Spleen (tissue), 7 donors: ENCODE measurements around the gene NCOR1.

Source experiments
- POLR2AphosphoS5 ChIP-seq, 3 donors: sonication (generic); formaldehyde crosslinking; IDR thresholded peaks; one replicate each; pipeline ENCODE4 v1.5.1; 2017; ENCODE audit warnings: antibody characterized with exemption in 3 of 3
- TF ChIP-seq, protein P1 (sequence below), 11 experiments: fragments of 200-600 bp in 7 of 11; fragments of 450-650 bp in 4 of 11; sonication (generic) in 4 of 11; IDR thresholded peaks in 8 of 11; conservative IDR thresholded peaks in 3 of 11; 1 replicate in 7 of 11; 2 replicates in 4 of 11; pipeline versions ENCODE4 v1.4.0 to v1.8.0; 2016 to 2021; ENCODE audit warnings: antibody characterized with exemption in 11 of 11, inconsistent platforms in 4 of 11, mild to moderate bottlenecking in 1 of 11
- donor health status: DM: no; HTN: no; CAD: no; lungs with moderate emphysema.
- donor health status: DM: no; HTN: no; CAD: no.
- donor health status: DM: no; HTN: no; CAD: no.

DNA sequence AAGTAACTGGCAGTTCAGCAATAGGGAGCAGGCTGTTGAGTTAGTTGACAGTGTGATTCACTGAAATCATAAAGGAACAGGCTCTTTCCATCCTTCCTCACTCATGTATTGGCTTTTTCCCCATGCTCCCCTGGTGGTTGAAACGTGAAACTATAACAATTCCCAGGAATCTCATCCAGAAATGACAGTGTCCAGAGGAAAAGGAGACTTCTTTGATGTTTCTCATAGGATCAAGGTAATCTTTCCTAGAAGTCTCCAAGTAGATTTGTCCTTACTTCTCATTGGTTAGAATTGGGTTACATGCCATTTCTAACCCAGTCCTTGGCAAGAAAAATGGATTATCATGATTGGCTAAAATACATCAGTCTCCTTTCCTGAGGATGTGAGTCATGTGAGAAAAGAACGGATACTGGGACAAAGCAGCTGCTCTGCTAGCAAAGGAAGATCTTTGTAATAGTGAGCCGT is 201.4 kb downstream of the NCOR1 start:
- TF ChIP-seq, protein P1, sequence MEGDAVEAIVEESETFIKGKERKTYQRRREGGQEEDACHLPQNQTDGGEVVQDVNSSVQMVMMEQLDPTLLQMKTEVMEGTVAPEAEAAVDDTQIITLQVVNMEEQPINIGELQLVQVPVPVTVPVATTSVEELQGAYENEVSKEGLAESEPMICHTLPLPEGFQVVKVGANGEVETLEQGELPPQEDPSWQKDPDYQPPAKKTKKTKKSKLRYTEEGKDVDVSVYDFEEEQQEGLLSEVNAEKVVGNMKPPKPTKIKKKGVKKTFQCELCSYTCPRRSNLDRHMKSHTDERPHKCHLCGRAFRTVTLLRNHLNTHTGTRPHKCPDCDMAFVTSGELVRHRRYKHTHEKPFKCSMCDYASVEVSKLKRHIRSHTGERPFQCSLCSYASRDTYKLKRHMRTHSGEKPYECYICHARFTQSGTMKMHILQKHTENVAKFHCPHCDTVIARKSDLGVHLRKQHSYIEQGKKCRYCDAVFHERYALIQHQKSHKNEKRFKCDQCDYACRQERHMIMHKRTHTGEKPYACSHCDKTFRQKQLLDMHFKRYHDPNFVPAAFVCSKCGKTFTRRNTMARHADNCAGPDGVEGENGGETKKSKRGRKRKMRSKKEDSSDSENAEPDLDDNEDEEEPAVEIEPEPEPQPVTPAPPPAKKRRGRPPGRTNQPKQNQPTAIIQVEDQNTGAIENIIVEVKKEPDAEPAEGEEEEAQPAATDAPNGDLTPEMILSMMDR (IDR thresholded peaks at IDR 0.05 in 8 of 11, conservative IDR thresholded peaks at IDR 0.05 in 3 of 11) = peak in 5 of 11 experiments; percentile 13 to 41 (median 37)
- peak in 1 of 3 donors; percentile 41 for TF ChIP-seq POLR2AphosphoS5 (IDR thresholded peaks at IDR 0.05)
